GM23248 (cell line): ENCODE results near the gene TNNT1. TPM values are rescaled to one million over a fixed set of nuclear protein-coding genes. Genes with fewer than 3 reads are reported as not detected.

Source experiments
- DNase-seq: peaks from one replicate; pipeline ENCODE4 v3.0.0-alpha.2; 2015
- H2AFZ ChIP-seq: fragments of 200-600 bp; sonication (generic); 2 replicates; pipeline ENCODE4 v1.6.1; 2016; ENCODE audit warnings: antibody characterized with exemption
- H3F3A ChIP-seq: fragments of 200-600 bp; sonication (generic); 2 replicates; pipeline ENCODE4 v1.6.1; 2016; ENCODE audit warnings: mild to moderate bottlenecking, antibody characterized with exemption, mixed run types; ENCODE audit not compliant: insufficient read depth
- H3K27ac ChIP-seq: fragments of 200-600 bp; sonication (generic); 2 replicates; pipeline ENCODE4 v1.5.1; 2016; ENCODE audit warnings: mild to moderate bottlenecking
- H3K27me3 ChIP-seq: fragments of 200-600 bp; sonication (generic); replicated peaks from 2 replicates; pipeline ENCODE4 v1.6.1; 2016; ENCODE audit warnings: mild to moderate bottlenecking; ENCODE audit not compliant: insufficient read depth
- H3K36me3 ChIP-seq: fragments of 200-600 bp; sonication (generic); 2 replicates; pipeline ENCODE4 v1.6.1; 2016; ENCODE audit warnings: low read depth, mild to moderate bottlenecking
- H3K4me1 ChIP-seq: fragments of 200-600 bp; sonication (generic); 2 replicates; pipeline ENCODE4 v1.6.1; 2016; ENCODE audit warnings: mild to moderate bottlenecking; ENCODE audit not compliant: insufficient read depth
- H3K4me2 ChIP-seq: fragments of 200-600 bp; sonication (generic); one replicate; pipeline ENCODE4 v1.6.1; 2016; ENCODE audit warnings: mild to moderate bottlenecking; ENCODE audit not compliant: unreplicated experiment
- H3K4me3 ChIP-seq: fragments of 200-600 bp; sonication (generic); 2 replicates; pipeline ENCODE4 v1.5.1; 2016; ENCODE audit warnings: mild to moderate bottlenecking
- H3K79me2 ChIP-seq: fragments of 200-600 bp; sonication (generic); 2 replicates; pipeline ENCODE4 v1.6.1; 2016; ENCODE audit warnings: mild to moderate bottlenecking; ENCODE audit not compliant: insufficient read depth
- H3K9ac ChIP-seq: fragments of 200-600 bp; sonication (generic); 2 replicates; pipeline ENCODE4 v1.6.1; 2016; ENCODE audit warnings: mild to moderate bottlenecking
- H3K9me2 ChIP-seq: fragments of 200-600 bp; sonication (generic); 2 replicates; pipeline ENCODE4 v1.6.1; 2016; ENCODE audit warnings: mixed run types, mild to moderate bottlenecking, moderate library complexity; ENCODE audit not compliant: insufficient read depth
- H3K9me3 ChIP-seq: fragments of 200-600 bp; sonication (generic); one replicate; pipeline ENCODE4 v1.6.1; 2017; ENCODE audit warnings: low read depth
- H4K20me1 ChIP-seq: fragments of 200-600 bp; sonication (generic); 2 replicates; pipeline ENCODE4 v1.6.0; 2016; ENCODE audit not compliant: insufficient read depth
- EZH2 ChIP-seq: fragments of 200-600 bp; sonication (generic); IDR thresholded peaks from 2 replicates; pipeline ENCODE4 v1.6.1; 2018; ENCODE audit warnings: antibody characterized with exemption, mild to moderate bottlenecking; ENCODE audit not compliant: insufficient read depth, poor library complexity, severe bottlenecking
- EZH2phosphoT487 ChIP-seq: fragments of 200-600 bp; sonication (generic); IDR thresholded peaks from 2 replicates; pipeline ENCODE4 v1.6.1; 2018; ENCODE audit warnings: antibody characterized with exemption, moderate library complexity, mild to moderate bottlenecking, low read depth; ENCODE audit not compliant: insufficient read depth
- WGBS, 2 experiments: methylation state at CpG; one replicate each; pipeline ENCODE4 v1.1.6; 2015 to 2017; ENCODE audit warnings: low lambda C conversion rate in 2 of 2, low coverage in 1 of 2; ENCODE audit errors: missing lambda C conversion rate in 2 of 2; 5-methylcytosine and 5-hydroxymethylcytosine counted together
- in situ Hi-C: fragments of 300-500 bp; cut with MboI; formaldehyde crosslinking; loops from 2 replicates; pipeline ENCODE4 v1.15.0; 2020
- polyA plus RNA-seq: library from polyadenylated mRNA; unstranded; fragments of >200 nt; fragmentation: Nextera tagmentation; extraction: Ambion mirVana; gene quantifications from 2 replicates; pipeline ENCODE4 v1.2.1, GENCODE V29; 2016
- total RNA-seq: library from RNA; depleted of rRNA; stranded (reverse); fragments of >200 nt; shearing (Covaris generic); gene quantifications from 2 replicates; pipeline ENCODE4 v1.2.3, GENCODE V29; 2014

TNNT1 gene
- total and polyA plus RNA-seq, 2 experiments from 2014 or later, result 0.76 to 1.8 TPM

DNA sequence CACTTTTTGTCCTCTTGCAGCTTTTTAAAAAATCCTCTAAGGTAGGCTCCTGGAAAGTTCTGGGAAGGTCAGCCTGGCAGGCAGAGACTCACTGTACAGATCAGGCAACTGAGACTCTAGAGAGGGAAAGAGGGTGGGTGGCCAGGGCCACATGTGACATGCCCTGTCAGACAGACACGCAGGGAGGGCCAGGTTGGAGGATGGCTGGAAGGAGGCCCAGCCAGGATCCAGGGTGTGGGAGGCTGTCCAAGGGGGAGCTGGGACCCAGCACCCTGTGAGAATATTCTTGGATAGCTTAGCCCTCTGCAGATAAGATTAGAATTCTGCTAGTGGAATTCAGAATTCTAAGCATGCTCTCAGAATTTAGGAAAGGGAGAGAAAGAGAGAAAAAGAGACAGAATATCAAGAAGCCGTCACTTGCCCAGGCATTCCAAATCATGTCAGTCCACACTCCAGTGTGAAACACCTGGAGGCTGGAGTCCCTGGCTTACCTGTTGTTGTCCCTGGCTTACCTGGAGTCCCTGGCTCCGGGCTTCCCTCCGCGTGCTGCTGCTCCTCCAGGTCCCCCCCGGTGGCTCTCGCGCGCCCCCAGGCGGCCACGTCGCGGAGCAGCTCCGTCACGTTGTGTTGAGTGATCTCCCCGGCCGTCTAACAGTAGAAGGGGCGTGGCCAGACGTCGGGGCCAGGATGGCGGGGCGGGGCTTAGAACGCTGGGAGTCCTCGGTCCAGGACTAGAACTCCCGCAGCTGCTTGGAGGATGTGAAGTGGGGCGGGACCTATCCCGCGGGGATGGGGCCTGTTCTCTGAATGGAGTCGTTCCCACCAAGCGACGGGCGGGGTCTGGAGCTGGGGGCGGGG lies 11.4 kb upstream of the TNNT1 start:
- Histone ChIP-seq H4K20me1 (no peaks in the 10 kb centered on the region), H3K4me1 (peaks cover 8% of the 10 kb centered on the region), H3K9me3 (no peaks in the 10 kb centered on the region), H3K27me3 (peaks cover 27% of the 10 kb centered on the region), H3K9ac (no peak overlapping the region), H2AFZ (no peak overlapping the region), H3K4me2 (no peak overlapping the region), H3K27ac (no peak overlapping the region), H3K9me2 (no peaks in the 10 kb centered on the region), H3K36me3 (no peaks in the 10 kb centered on the region), H3K79me2 (no peaks in the 10 kb centered on the region), H3K4me3 (no peak overlapping the region), H3F3A (peaks cover 3% of the 10 kb centered on the region; the same call in 1 of the 2 replicates)
- TF ChIP-seq EZH2 (no peak), EZH2phosphoT487 (no peak)
- DNase-seq, result peak; percentile 96
- in situ Hi-C loops, result no loop called here
- 4 to 8% methylated on average over 21 to 31 of the region's 33 CpGs for WGBS, 2 experiments

DNA sequence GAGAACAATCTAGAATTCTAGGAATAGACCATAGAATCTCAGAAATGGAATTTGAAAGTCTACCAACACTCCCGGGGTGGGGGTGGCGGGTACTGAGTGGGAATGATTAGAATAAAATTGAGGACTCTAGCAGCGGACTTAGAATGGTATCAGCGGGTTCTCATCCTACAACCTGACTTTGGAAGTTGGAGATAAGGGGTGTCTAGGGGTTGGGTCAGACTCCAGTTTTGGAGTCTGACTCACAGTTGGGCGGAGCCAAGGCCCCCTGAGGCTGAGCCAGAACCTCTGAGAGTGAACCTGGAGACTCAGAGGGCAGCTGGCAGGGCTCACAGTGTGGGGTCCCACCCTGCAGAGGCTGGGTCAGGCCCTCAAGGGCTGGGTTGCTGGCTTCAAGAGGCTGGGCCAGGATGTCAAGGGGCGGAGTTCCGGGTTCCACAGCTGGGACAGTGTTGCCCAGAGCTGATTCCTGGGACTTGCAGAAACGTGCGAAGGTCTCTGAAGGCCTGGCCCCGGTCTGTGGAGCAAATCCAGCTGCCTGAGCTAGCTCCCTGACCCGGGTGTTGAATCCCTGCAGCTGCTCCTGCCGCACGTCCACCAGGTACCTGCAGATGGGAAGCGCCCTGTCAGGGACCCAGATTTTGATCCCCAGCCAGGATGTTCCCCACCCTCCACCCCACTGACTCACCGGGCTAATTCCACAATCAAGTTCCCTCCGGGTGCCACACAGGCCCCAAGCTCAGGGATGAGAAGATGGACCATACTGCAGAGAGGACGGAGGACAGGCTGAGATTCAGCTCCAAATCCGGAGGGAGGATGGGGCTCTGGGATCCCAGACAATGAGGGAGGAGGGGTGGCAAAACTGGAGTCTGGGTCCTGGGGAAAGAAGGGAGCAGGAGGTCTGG lies 10.1 kb upstream of the TNNT1 start:
- H3K27ac ChIP-seq, result no peak overlapping the region
- H3K79me2 ChIP-seq, result no peaks in the 10 kb centered on the region
- peak; percentile 60 for DNase-seq
- H4K20me1 ChIP-seq, result no peaks in the 10 kb centered on the region
- H3K9ac ChIP-seq, result no peak overlapping the region
- WGBS, 2 experiments, result 31 to 32% methylated on average over 17 to 18 of the region's 18 CpGs
- in situ Hi-C loops, result no loop called here
- H3K4me1 ChIP-seq, result peaks cover 8% of the 10 kb centered on the region
- no peak overlapping the region for H3K4me2 ChIP-seq
- H3K9me3 ChIP-seq, result no peaks in the 10 kb centered on the region
- H3K27me3 ChIP-seq, result peaks cover 27% of the 10 kb centered on the region
- TF ChIP-seq EZH2phosphoT487, result no peak
- TF ChIP-seq EZH2, result no peak
- no peaks in the 10 kb centered on the region for H3K9me2 ChIP-seq
- no peak overlapping the region for H2AFZ ChIP-seq
- H3K36me3 ChIP-seq, result no peaks in the 10 kb centered on the region
- no peak overlapping the region for H3K4me3 ChIP-seq
- H3F3A ChIP-seq, result peaks cover 3% of the 10 kb centered on the region; the same call in 1 of the 2 replicates

DNA sequence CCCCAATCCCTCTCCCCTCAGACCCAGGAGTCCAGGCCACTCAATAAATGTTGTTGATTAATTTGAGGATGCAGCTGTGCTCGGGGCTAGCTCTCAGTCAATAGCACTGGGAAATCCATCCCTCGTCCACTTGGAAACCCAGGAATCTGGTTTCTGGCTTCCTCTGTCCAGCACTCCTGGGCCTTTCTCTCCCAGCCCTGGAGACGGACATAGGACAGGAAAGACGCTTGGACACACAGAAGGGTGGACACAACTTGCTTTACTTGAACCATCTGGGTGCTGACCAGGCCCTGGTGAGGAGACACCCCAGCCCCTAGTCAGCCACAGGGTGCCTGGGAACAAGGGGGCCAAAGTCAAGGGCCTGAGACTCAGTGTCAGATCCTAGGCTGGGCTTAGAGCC lies 9.4 kb upstream of the TNNT1 start:
- Histone ChIP-seq H3K36me3 (no peaks in the 10 kb centered on the region), H3K9ac (no peak overlapping the region), H3K4me1 (peaks cover 8% of the 10 kb centered on the region), H4K20me1 (no peaks in the 10 kb centered on the region), H3K4me3 (no peak overlapping the region), H3K9me2 (no peaks in the 10 kb centered on the region), H3K27me3 (peaks cover 27% of the 10 kb centered on the region), H3F3A (peaks cover 3% of the 10 kb centered on the region; the same call in 1 of the 2 replicates), H3K9me3 (no peaks in the 10 kb centered on the region), H2AFZ (no peak overlapping the region), H3K4me2 (no peak overlapping the region), H3K79me2 (no peaks in the 10 kb centered on the region), H3K27ac (no peak overlapping the region)
- 50 to 60% methylated on average over 4 of the region's 4 CpGs for WGBS, 2 experiments
- TF ChIP-seq EZH2 (no peak), EZH2phosphoT487 (no peak)
- in situ Hi-C loops, result no loop called here
- no peak for DNase-seq

DNA sequence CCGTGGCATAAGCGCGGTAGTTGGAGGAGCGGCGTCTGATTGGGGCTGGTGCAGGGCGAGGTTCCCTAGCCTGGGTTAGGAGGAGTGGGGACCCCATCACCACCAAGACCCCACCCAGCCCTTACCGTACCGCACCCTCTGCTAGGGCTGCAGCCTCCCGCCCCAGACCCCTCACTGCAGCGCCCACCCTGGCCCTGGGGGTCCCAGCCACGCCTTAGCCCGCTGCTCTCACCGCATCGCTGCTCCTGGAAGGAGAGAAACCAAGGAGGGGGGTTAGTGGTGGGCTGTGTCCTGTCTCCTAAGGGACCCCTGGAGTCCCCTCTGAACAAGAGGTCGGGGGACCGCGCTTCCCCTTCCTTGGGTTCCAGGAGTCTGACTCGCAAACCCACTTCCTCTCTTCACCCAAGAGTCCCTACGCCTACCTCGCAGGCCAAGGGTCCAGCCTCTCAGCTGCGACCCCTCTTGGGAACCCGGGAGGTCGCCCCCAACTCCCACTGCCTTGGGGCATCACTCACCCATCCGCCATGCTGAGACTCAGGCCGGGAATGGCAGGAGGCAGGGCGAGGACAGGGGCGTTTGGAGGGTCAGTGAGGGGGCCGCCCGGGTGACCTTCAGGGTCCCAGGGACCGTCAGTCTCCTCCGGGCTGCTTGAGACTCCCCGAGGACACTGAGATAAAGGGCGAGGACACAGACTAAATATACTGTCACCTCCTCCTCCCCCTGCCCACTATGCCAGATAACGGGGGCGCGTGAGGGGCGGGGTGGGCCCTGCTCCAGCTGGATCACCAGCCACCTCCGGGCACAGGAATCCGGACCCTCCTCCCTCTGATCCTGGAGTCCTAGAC lies 8.3 kb upstream of the TNNT1 start, which contains the start of gene TNNI3:
TSS of gene TNNI3 (minus strand) at position 669 of the 845 bp plus-strand sequence. CDS start at position 526, 143 bp downstream.
- 30 to 39% methylated on average over 26 to 31 of the region's 39 CpGs for WGBS, 2 experiments
- DNase-seq, result no peak

More for the DNA sequence above, 8.3 kb upstream of the TNNT1 start, which contains the start of gene TNNI3:
- Histone ChIP-seq H3K9me3 (no peaks in the 10 kb centered on the region), H3K36me3 (no peaks in the 10 kb centered on the region), H3K79me2 (no peaks in the 10 kb centered on the region), H3K27ac (no peak within 1 kb of the TSS), H4K20me1 (no peaks in the 10 kb centered on the region), H3K27me3 (peaks cover 22% of the 10 kb centered on the region), H2AFZ (no peak within 1 kb of the TSS), H3K9ac (no peak within 1 kb of the TSS), H3K4me2 (no peak within 1 kb of the TSS), H3K9me2 (no peaks in the 10 kb centered on the region), H3K4me1 (peaks cover 8% of the 10 kb centered on the region), H3K4me3 (no peak within 1 kb of the TSS), H3F3A (peaks cover 3% of the 10 kb centered on the region; the same call in 1 of the 2 replicates)
- TF ChIP-seq EZH2phosphoT487, result no peak
- TF ChIP-seq EZH2, result no peak
- in situ Hi-C loops, result no loop called here
